Keratinocyte (primary cell): ENCODE results near the gene C16orf92.

ENCODE experiments used
- EZH2 ChIP-seq: IDR thresholded peaks from one replicate; pipeline ENCODE4 v1.6.1; 2012; ENCODE audit warnings: inconsistent platforms, mild to moderate bottlenecking, low read length, moderate library complexity
- TF ChIP-seq, protein P1 (sequence below), 3 experiments: IDR thresholded peaks in 1 of 3; conservative IDR thresholded peaks in 1 of 3; optimal IDR thresholded peaks in 1 of 3; 2 replicates in 2 of 3; 3 replicates in 1 of 3; pipeline versions ENCODE3 to v1.5.1; 2011; ENCODE audit warnings: low read length in 3 of 3, mild to moderate bottlenecking in 3 of 3, moderate library complexity in 2 of 3, control low read depth in 1 of 3, inconsistent platforms in 1 of 3; ENCODE audit not compliant: insufficient read depth in 2 of 3; ENCODE audit errors: extremely low read depth in 1 of 3

DNA sequence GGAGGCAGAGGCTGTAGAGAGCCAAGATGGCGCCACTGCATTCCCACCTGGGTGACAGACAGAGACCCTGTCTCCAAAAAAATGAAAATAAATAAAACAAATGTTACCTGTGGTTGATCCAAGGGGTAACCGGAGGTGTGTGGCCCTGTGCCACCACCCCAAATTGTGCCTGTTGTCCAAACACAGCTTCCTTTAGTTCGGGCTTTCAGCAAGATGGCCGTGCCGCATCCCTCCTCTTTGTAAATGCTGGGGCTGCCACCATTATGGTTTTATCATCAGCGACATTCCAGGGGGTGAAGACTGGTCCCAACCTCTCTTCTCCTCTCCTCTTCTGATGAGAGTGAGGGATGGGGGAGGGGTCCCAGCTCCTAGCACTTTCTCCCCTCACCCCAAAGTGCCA, at the start of gene C16orf92:
- TF ChIP-seq, protein P1, sequence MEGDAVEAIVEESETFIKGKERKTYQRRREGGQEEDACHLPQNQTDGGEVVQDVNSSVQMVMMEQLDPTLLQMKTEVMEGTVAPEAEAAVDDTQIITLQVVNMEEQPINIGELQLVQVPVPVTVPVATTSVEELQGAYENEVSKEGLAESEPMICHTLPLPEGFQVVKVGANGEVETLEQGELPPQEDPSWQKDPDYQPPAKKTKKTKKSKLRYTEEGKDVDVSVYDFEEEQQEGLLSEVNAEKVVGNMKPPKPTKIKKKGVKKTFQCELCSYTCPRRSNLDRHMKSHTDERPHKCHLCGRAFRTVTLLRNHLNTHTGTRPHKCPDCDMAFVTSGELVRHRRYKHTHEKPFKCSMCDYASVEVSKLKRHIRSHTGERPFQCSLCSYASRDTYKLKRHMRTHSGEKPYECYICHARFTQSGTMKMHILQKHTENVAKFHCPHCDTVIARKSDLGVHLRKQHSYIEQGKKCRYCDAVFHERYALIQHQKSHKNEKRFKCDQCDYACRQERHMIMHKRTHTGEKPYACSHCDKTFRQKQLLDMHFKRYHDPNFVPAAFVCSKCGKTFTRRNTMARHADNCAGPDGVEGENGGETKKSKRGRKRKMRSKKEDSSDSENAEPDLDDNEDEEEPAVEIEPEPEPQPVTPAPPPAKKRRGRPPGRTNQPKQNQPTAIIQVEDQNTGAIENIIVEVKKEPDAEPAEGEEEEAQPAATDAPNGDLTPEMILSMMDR (optimal IDR thresholded peaks at IDR 0.05 in 1 of 3, IDR thresholded peaks at IDR 0.05 in 1 of 3, conservative IDR thresholded peaks at IDR 0.05 in 1 of 3; ENCODE audit: extremely low read depth in 1 of 3, insufficient read depth in 2 of 3, low read length in 3 of 3), result no peak
- no peak for TF ChIP-seq EZH2
